GM21717 (cell line): ENCODE data around the gene MSI2.
A peak's percentile ranks its signal among the peaks of the same experiment; 100 is the strongest.

ENCODE experiments used
- ATAC-seq: cut with Tn5 transposase; IDR thresholded peaks from one replicate; pipeline ENCODE4 v1.9.1; 2021; ENCODE audit warnings: mild to moderate bottlenecking, moderate library complexity; ENCODE audit not compliant: unreplicated experiment

Gene MSI2

DNA sequence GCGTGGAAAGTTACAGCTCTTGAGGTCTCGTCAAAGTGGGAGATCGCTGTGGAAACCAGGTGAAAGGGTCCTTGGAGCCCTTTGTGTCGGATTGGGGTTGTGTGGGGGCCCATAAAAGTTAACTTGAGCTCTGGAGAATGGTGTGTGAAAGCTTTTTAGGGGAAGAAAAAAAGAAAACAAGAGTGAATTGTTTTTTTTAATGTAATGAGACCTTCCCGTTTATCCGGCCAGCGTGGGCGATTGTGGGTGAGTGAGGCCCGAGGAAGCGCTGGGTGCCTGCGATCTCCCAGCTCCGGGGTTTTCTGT is 150.6 kb downstream of the MSI2 start:
- ATAC-seq: no peak

DNA sequence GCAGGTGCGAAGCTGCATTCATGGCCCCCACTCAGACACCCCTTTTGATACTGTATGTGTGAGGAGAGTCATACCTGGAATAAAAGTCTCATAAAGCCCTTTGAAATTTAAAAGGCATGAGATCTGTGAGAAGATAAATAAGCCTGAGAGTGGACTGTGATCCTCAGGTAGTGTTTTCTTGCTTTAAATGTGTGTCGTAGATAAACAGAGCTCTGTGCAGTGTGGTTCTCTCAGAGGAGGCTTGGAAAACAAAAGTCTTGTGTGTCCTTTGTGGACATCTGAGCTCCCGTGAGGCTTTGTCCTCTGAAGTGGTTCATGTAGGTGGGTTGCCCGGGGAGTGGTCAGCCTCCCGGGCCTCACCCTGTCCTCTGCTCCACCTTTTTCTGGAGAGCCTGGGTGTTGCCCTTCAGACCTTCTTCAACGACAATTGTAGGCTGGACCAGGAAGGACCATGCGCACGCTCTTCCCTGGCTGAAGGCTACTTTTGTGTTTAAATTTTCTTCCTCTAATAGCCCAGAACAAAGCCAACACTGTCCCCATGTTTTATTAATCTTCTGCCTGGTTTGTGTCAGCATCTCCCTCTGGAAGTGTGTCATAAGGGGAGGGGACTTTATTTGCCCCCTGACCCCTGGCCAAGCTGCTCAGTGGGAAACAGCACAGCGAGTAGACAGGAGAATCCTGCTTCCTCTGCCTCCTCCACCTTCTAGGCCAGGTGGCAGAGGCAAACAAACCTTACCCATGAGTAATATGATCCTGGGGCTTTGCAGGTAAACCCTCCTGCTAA is 151.2 kb downstream of the MSI2 start:
- ATAC-seq: no peak

DNA sequence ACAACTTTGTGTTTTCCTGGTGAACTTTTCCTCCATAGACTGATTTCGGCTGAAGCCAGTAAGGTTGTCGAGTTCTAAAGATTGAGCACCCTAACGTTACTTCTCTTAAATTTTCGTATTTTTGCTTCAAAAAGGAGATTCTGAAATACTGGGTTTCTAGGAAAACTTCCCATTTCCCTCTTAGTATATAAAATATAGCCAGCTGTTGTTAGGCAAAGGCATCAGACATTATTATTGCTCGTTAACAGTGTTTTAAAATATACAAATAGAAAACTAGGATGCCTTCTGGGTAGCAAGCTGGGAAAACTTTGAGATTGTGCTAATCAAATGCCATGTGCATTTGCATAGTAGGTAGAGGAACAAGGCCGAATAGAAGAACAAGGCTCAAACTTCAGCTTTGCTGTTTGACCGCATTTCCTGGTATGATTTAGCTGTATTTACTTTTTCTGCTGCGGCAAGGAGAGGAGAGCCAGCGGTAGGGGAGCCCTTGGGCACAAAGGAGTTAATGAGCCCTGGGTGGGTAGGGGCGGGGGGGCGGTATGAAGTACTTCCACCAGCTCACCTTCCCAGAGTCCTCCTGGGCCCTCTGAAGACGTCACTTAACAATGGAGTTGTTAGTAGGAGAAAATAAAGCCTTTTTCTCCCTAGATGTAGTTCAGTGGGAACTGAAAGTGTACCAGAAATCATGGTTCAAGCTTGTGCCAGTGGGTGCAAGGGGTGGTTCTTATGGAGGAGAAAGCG is 151.9 kb downstream of the MSI2 start:
- no peak for ATAC-seq

DNA sequence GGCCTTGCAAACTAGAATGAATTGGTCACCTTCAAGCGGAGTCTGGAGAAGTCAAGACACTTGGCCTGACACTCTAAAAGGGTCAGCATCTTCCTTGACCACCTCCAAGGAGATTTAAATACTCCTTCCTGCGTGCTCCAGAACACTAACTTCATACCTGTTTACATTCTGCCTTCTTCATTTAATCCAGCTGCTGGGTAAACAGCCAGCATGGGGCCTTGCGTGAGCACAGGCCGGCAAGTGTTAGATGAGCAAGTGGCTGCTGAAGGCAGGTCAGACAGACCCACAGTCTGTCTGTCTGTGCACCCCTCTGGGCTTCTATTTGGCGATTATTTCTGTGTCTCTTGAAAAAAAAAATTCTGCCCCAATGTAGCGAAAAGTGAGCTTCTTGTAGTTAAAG is 153.8 kb downstream of the MSI2 start:
- ATAC-seq: no peak

DNA sequence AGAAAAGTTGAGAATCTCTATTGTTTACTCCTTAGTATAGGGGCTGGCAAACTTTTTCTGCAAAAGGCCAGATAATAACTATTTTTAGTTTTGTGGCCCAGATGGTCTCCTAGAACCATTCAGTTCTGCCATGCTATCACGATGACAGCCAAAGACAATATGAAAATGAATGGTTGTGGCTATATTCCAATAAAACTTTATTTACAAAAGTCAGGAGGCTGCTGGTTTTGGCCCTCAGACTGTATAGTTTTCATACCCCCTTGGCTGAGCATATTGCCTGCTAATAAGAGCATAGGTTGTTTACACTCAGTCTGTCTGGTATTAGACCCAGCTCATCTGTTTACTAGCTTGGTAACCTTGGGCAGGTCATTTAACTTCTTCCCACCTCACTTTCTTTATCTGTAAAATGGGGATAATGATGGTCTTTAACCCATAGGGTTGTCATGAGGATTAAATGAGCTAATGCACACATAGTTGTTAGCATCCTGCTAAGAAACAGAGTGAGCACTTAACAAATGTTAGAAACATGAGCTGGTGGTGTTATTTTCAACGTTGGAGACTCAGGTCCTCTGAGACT is 156.3 kb downstream of the MSI2 start:
- no peak for ATAC-seq

DNA sequence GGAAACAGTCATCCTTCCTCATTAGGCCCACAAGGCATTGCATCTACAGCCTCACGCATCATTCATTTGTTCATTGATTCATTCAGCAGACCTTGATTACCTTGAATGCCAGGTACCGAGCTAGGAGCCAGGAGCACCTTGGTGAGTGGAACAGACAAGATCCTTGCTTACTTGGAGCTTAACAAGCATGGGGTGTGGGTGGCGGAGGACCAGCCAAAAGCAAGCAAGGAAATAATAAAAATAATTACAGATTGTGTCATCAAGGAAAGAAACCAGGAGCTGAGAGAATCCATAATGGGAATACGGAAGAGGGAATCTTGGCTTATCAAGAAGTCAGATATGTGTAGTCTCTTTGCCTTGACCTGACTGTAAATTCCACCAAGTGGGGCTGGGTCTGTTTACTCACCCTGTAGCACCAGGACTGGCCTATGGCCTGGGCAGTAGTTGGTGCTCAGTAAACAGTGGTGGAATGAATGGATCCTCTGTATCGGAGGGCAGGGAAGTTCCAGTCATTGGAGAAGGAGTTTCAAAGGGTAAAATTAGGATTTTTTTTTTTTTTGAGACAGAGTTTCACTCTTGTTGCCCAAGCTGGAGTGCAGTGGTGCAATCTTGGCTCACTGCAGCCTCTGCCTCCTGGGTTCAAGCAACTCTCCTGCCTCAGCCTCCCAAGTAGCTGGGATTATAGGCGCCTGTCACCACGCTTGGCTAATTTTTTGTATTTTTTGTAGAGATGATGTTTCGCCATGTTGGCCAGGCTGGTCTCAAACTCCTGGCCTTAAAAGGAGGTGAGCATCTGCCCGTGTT is 157.7 kb downstream of the MSI2 start:
- ATAC-seq: no peak

DNA sequence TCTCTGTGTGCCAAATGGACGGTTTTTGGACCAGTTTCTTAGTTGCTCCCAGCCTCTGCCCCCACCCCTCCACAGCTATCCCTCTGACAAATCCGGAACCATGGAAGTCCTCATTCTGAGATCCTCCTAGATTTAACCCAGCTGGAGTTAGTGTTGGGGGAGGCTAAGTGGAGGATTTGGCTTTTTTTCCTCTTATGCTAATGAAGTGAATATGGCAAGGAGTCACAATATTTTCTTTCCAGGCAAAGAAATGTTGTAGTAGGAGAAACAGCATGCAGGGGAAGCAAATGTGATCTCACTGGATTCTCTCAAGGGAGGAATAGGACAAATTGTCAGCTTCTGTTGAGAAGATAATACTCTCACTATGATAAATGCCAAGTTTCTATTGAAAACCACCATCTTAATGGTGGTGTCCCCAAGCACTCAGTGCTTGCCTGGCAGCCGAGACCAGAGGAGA is 159.5 kb downstream of the MSI2 start:
- no peak for ATAC-seq

DNA sequence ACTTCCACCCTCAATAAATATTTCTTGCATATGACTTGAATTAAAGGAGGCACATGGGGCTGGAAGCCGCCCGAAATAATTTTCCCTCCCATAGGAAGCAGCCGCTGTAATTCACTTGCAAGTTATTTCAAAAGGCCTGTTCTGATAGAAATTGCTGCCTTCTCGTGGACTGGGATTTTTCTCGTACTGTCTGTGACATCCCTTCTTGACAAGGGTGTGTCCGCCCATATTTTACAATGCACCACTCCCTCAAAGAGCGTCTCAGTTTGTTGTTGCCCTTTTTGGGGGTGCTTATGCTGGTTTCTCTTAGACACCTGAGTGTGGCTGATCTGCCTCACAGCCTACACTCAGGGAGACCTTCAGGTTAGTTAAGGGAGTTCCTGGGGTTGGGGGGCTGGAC is 160.0 kb downstream of the MSI2 start:
- ATAC-seq: no peak

DNA sequence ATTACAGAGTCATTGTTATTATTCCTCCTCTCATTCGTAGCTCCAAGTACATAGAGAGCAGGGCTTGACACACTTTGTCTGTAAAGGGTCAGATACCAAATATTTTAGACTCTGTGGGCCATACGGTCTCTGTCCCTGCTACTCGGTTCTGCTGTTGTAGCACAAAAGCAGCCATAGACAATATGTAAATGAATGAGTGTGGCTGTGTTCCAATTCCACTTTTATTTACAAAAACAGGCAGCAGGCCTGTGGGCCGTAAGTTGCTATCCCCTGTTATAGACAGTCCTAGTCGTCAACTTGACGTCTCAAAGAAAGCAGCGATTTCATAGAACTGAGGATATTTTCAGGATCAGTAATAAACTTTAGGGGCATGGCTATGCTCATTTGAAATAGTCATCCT is 161.6 kb downstream of the MSI2 start:
- no peak for ATAC-seq

DNA sequence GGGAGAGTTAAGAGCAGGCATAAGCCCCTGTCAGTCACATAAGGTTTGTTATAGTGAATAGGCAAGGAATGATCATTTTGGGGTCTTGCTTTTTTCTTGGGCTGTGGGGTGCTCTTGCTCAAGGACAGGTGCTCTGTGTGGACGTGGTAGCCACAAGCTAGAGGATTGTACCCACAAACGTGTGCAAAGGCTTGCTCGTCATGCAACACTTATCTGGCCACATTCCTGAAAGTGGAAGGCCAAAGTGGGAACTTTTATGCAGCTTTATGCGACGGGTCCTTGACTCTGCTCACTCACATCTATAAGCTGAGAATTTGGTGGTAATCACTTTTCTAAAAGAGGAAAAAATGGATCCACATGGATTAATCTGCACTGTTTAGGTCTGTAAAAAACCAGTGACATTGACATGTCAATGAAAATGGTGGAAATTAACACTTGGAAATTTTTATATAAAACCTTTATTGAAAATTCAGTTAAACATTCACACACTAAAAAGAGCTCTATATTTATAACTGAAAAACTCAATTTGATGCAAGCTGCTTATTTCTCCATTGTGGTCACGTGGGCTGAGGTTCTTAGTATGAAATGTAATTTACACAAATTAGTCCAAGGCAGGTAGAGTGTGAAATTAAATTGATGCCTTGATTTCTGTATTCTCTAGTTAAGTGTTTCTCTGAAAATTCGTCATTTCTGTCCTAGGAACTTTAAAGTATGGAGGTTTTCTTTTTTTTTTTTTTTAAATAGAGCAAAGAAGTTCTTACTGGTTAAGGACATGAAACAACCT is 162.3 kb downstream of the MSI2 start:
- ATAC-seq: no peak

DNA sequence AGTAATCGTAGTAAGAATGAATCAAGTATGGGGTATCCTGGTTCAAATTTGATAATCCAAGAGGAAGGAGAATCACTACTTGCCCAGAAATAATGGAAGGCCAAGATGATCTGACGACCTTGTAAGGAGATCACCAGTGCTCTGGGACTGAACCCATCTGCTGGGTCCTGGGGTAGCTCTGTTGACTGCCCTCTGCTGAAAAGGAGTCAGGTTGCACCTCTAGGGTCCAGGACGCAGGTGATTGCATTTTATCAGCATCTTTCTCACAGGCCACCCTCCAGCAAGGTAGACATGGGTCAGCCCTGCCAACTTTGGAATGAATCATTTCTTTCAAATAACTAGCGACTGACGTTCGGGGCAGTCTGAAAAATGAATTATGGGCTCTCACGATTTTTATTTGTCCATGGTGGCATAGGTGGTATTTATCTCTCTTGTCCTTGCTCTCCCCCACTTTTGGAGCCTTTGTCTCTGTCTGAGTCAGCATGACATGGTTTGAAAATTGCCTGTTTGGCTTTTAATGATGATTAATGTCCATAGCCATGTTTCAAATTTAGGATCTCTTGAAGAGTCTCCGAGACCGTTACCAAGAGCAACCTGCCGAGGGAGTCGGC is 163.7 kb downstream of the MSI2 start:
- ATAC-seq: no peak

DNA sequence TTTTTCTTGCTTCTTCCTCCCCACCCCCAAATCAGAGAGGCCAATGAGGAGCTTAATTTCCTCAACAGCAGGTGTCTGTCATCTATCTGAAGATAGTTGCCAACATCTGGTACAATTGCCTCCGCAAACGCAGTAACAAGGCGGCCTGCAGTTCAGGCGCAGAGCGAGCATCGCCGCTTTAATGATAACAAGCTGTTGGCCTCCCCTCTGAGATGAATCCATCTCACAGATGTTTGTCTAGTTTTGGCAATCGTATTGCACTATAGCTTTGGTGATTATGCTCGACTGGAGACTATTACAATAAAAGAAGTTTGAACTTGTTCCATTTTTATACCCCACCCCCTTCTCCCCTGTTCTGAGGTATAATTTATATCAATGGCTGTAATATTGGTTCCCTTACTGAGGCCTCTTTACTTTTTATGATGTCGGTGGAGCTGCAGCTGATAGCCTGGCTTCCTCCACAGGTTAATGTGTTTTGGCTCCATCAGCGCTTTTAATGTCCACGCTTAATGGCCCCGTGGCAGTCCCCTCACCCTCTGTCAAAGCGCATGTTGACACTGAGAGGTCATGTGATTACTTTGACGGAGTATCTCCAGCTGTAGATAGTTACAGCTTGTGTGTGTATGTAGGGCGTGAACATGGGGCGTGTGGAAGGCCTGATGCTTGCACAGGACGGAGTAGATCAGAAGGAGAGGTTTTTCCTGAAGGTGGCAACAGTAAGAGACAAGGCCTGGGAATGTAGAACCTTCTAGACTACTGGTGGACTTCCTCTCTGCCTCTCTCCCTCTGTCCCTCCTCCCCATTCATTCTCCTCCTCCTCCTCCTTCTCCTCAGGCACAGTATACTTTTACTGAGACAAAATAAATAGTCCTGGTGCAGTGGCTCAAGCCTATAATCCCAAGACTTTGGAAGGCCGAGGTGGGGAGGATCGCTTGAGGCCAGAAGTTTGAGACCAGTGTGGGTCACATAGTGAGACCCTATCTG is 164.7 kb downstream of the MSI2 start:
- no peak for ATAC-seq

DNA sequence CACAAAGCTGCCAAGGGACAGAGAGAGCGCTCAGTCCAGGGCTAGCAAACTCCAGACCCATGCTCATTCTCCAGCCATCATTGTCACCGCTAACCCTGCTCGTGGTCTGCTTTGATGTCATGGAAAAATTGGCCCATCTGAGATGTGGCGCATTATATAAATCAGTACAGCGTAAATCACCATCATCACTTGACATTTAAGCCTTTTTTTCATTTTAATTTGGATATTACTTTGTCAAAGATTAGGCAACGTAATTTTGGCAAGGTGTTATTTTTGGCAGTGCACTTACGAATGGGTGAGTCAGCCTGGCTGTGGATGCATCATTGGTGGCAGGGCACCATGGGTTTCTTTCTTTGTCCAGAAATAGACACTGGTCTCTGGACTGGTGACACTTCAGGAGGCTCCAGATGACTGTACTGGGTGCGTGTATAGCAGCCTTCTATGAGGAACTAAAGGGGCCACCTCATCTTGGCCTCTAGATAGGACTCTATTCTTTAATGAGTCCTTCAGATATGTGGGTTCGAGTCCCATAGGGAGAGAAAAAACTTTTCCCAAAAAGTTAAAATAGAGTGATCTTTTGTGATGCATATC is 166.3 kb downstream of the MSI2 start:
- ATAC-seq: peak; percentile 74

DNA sequence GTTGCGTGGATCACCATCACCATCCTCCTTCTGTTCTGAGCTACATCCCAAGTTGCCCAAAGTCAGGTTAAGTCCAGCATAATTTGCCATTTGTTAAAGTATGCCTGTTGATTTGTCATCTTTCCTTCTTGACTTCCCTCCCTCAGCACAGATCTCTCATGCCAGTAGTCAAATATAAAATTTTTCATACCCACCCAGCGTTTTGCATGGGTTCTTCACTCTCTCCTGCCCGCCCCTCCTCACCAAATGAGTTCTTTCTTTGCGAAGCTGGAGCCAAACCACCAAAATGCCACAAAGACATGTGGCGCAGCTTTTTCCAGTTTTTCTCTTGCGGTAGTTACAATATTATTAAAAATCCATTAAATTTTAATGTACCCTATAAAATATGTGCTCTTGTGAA is 167.2 kb downstream of the MSI2 start:
- no peak for ATAC-seq

DNA sequence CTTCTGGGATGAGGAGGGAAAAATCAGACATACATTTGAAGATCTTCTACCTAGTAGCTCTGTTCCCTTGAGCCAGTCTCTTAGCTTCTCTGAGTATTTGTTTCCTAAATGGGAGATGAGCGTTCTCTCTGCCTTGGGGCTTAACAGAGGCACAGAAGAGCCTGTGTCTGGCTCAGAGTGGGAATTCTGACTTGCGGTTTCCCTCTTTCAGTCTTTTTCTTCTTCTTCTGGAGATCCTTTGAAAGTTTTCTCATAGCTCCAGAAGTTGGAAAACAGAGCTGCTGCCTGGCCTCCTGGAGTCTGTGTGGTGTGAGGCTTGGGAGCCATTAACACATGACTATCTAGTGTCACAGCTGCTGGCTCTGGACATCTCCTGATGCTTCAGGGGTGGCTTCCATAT is 167.9 kb downstream of the MSI2 start:
- ATAC-seq: no peak

DNA sequence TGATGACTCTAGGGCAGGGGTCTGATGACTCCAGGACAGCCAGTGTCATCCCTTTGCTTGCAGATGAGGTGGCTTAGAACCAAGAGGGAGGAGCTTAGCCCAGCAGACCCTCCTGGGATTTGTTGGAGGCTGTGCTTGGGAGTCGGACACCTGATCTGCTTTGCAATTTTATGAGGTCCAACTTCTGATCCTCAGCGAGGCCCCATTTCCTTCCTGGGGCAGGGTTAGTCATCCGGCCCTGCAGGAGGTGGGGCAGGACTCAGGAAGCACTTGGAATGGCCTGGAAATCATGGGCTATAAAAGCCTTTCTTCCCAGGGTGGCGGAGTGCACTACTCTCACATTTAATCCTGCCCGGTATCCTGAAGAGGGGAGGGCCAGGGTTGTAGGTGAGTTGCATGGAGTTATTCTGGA is 168.5 kb downstream of the MSI2 start:
- ATAC-seq: no peak

DNA sequence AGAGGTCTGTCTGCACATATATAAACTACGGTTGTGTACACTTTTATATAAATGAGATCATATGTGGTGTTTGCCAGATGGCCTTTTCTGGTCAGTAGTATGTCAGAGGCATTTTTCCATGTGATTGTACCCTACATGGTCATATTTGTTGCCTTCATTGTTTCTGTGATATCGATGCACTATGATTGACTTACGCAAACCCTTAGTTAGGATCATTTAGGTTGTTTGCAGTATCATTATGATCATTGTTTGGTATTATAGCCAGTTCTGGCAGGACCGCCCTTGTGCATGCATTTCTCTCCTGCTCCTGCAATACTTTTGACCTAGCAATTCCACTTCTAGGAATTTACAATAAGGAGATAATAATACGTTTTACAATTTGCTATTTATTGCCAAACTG is 169.1 kb downstream of the MSI2 start:
- ATAC-seq: no peak
